SK-N-SH (cell line): ENCODE data around the gene PRRX2. TPM values are rescaled to one million over a fixed set of nuclear protein-coding genes. Genes with fewer than 3 reads are reported as not detected.

Source experiments
- CTCF ChIA-PET: fragments of 300-600, 350-600 bp; formaldehyde crosslinking; extraction: SDS; loops from one replicate; lab custom pipeline; 2021; lab: Yijun Ruan, JAX
- POLR2A ChIA-PET: fragments of 350-600 bp; sonication (Branson Sonifier 250); formaldehyde crosslinking; extraction: SDS; loops from one replicate; lab custom pipeline; 2020; ENCODE audit warnings: antibody characterized with exemption, inconsistent platforms; lab: Yijun Ruan, JAX
- DNase-seq: peaks from one replicate; pipeline ENCODE4 v3.0.0; 2012
- H2AFZ ChIP-seq: fragments of 200-600 bp; sonication (generic); 2 replicates; pipeline ENCODE4 v1.8.1; 2016; ENCODE audit warnings: antibody characterized with exemption, mild to moderate bottlenecking, low read depth
- H3F3A ChIP-seq: fragments of 200-600 bp; sonication (generic); replicated peaks from 2 replicates; pipeline ENCODE3; 2016; ENCODE audit warnings: antibody characterized with exemption, mild to moderate bottlenecking; ENCODE audit not compliant: insufficient read depth
- H3K27ac ChIP-seq, 2 experiments: fragments of 200-500 bp in 1 of 2; fragments of 200-600 bp in 1 of 2; sonication (Bioruptor generic) in 1 of 2; sonication (generic), shearing (Covaris generic) in 1 of 2; 2 replicates each; pipeline versions ENCODE4 v1.5.1 to v1.6.1; 2014 to 2016; ENCODE audit warnings: low read depth in 2 of 2, inconsistent platforms in 1 of 2, low read length in 1 of 2, mild to moderate bottlenecking in 1 of 2, mixed read lengths in 1 of 2
- H3K27me3 ChIP-seq: fragments of 200-600 bp; sonication (generic), shearing (Covaris generic); 2 replicates; pipeline ENCODE4 v1.6.1; 2016; ENCODE audit warnings: mixed run types; ENCODE audit not compliant: insufficient read depth
- H3K36me3 ChIP-seq, 2 experiments: fragments of 200-500 bp in 1 of 2; fragments of 200-600 bp in 1 of 2; sonication (Bioruptor generic) in 1 of 2; sonication (generic) in 1 of 2; replicated peaks in 1 of 2; 2 replicates each; pipeline versions ENCODE3 to v1.5.1; 2014 to 2016; ENCODE audit warnings: low read length in 1 of 2, mild to moderate bottlenecking in 1 of 2; ENCODE audit not compliant: insufficient read depth in 2 of 2, control insufficient read depth in 1 of 2
- H3K4me1 ChIP-seq, 2 experiments: fragments of 200-500 bp in 1 of 2; fragments of 200-600 bp in 1 of 2; sonication (Bioruptor generic) in 1 of 2; sonication (generic), shearing (Covaris generic) in 1 of 2; 2 replicates each; pipeline versions ENCODE4 v1.5.1 to v1.6.1; 2014 to 2016; ENCODE audit warnings: low read depth in 1 of 2, low read length in 1 of 2, mixed run types in 1 of 2; ENCODE audit not compliant: insufficient read depth in 2 of 2, control insufficient read depth in 1 of 2
- H3K4me2 ChIP-seq: fragments of 200-600 bp; sonication (generic), shearing (Covaris generic); 2 replicates; pipeline ENCODE4 v1.6.1; 2017; ENCODE audit warnings: mixed run types
- H3K4me3 ChIP-seq, 2 experiments: fragments of 200-500 bp in 1 of 2; fragments of 200-600 bp in 1 of 2; sonication (Bioruptor generic) in 1 of 2; sonication (generic), shearing (Covaris generic) in 1 of 2; 2 replicates each; pipeline versions ENCODE4 v1.5.1 to v1.8.1; 2014 to 2016; ENCODE audit warnings: low read depth in 2 of 2, inconsistent platforms in 1 of 2, low read length in 1 of 2, mild to moderate bottlenecking in 1 of 2, mixed read lengths in 1 of 2, moderate library complexity in 1 of 2
- H3K79me2 ChIP-seq: fragments of 200-600 bp; sonication (generic); 2 replicates; pipeline ENCODE4 v1.8.1; 2017; ENCODE audit warnings: mild to moderate bottlenecking; ENCODE audit not compliant: insufficient read depth
- H3K9ac ChIP-seq: fragments of 200-600 bp; sonication (generic); 2 replicates; pipeline ENCODE4 v1.6.1; 2017; ENCODE audit warnings: mixed run types
- H3K9me2 ChIP-seq: fragments of 200-600 bp; sonication (generic); 2 replicates; pipeline ENCODE4 v1.6.1; 2017; ENCODE audit warnings: mixed run types
- H3K9me3 ChIP-seq: fragments of 200-600 bp; sonication (generic); 2 replicates; pipeline ENCODE4 v1.6.1; 2017; ENCODE audit warnings: mixed run types, mild to moderate bottlenecking, moderate library complexity
- H4K20me1 ChIP-seq: fragments of 200-600 bp; sonication (generic); 2 replicates; pipeline ENCODE4 v1.6.1; 2017; ENCODE audit warnings: mild to moderate bottlenecking, mixed run types; ENCODE audit not compliant: insufficient read depth
- CHD2 ChIP-seq: fragments of 150-350 bp; IDR thresholded peaks from 2 replicates; pipeline ENCODE4 v1.6.1; 2018; ENCODE audit warnings: low read length; ENCODE audit not compliant: partially characterized antibody
- CTCF ChIP-seq: fragments of 200-600 bp; sonication (generic); IDR thresholded peaks from 2 replicates; pipeline ENCODE4 v1.6.1; 2017; ENCODE audit warnings: antibody characterized with exemption, mild to moderate bottlenecking, moderate library complexity
- ELF1 ChIP-seq: IDR thresholded peaks from 2 replicates; pipeline ENCODE4 v1.4.0; 2012
- EP300 ChIP-seq, 2 experiments: IDR thresholded peaks; 2 replicates each; pipeline versions ENCODE4 v1.4.0 to v1.6.1; 2012; ENCODE audit warnings: borderline replicate concordance in 1 of 2, low read depth in 1 of 2, low read length in 1 of 2
- EZH2phosphoT487 ChIP-seq: fragments of 200-600 bp; sonication (generic); IDR thresholded peaks from 2 replicates; pipeline ENCODE4 v1.6.1; 2017; ENCODE audit warnings: low read depth, mixed run types, mild to moderate bottlenecking, antibody characterized with exemption, moderate library complexity, borderline replicate concordance
- FOSL2 ChIP-seq: IDR thresholded peaks from 2 replicates; pipeline ENCODE4 v1.4.0; 2012; ENCODE audit warnings: low read depth, mild to moderate bottlenecking, moderate library complexity, borderline replicate concordance
- FOXJ3 ChIP-seq: sonication (generic); formaldehyde crosslinking; IDR thresholded peaks from 2 replicates; pipeline ENCODE4 v1.5.1; 2020; ENCODE audit warnings: mild to moderate bottlenecking, missing genetic modification reagents
- FOXM1 ChIP-seq: IDR thresholded peaks from 2 replicates; pipeline ENCODE4 v1.4.0; 2012; ENCODE audit warnings: low read depth, mild to moderate bottlenecking
- GABPA ChIP-seq: IDR thresholded peaks from 2 replicates; pipeline ENCODE4 v1.4.0; 2012; ENCODE audit warnings: low read depth, mild to moderate bottlenecking
- JUND ChIP-seq: IDR thresholded peaks from 2 replicates; pipeline ENCODE4 v1.4.0; 2012
- MAX ChIP-seq: IDR thresholded peaks from 2 replicates; pipeline ENCODE4 v1.4.0; 2012; ENCODE audit warnings: low read depth
- MXI1 ChIP-seq: IDR thresholded peaks from 2 replicates; pipeline ENCODE4 v1.6.1; 2012; ENCODE audit warnings: mild to moderate bottlenecking, low read depth, low read length, improper control_type of control experiment
- NRF1 ChIP-seq: IDR thresholded peaks from 2 replicates; pipeline ENCODE4 v1.6.1; 2012; ENCODE audit warnings: low read depth, mild to moderate bottlenecking, low read length
- PBX3 ChIP-seq: IDR thresholded peaks from 2 replicates; pipeline ENCODE4; 2012
- POLR2AphosphoS5 ChIP-seq: IDR thresholded peaks from 2 replicates; pipeline ENCODE4 v1.6.1; 2012; ENCODE audit warnings: low read depth, low read length
- RAD21 ChIP-seq: IDR thresholded peaks from 2 replicates; pipeline ENCODE4 v1.6.1; 2012; ENCODE audit warnings: mild to moderate bottlenecking, low read length
- RFX5 ChIP-seq: IDR thresholded peaks from 2 replicates; pipeline ENCODE4 v1.6.1; 2012; ENCODE audit warnings: mild to moderate bottlenecking, improper control_type of control experiment, low read length
- SMC3 ChIP-seq: IDR thresholded peaks from 2 replicates; pipeline ENCODE4 v1.6.1; 2012; ENCODE audit warnings: low read depth, low read length, improper control_type of control experiment
- TCF12 ChIP-seq: IDR thresholded peaks from 2 replicates; pipeline ENCODE4 v1.4.0; 2012
- TEAD4 ChIP-seq: IDR thresholded peaks from 2 replicates; pipeline ENCODE4 v1.4.0; 2012; ENCODE audit warnings: mild to moderate bottlenecking, borderline replicate concordance; ENCODE audit not compliant: insufficient read depth
- USF1 ChIP-seq: IDR thresholded peaks from 2 replicates; pipeline ENCODE4 v1.4.0; 2012; ENCODE audit warnings: low read depth, borderline replicate concordance
- WGBS: methylation state at CpG from one replicate; pipeline ENCODE4 v1.1.6; 2017; ENCODE audit warnings: low lambda C conversion rate; 5-methylcytosine and 5-hydroxymethylcytosine counted together
- polyA plus RNA-seq, 3 experiments: library from polyadenylated mRNA; depleted of rRNA; stranded (reverse); fragments of >200 nt; gene quantifications; 2 replicates each; pipeline ENCODE4 v1.2.3, GENCODE V29; 2012
- TF ChIP-seq, protein P1 (sequence below): IDR thresholded peaks from 2 replicates; pipeline ENCODE4 v1.6.1; 2012; ENCODE audit warnings: mild to moderate bottlenecking, low read depth, low read length, moderate library complexity

The PRRX2 gene
- polyA plus RNA-seq, 1 of the 3 experiments (the other 2 are of a cell fraction) = 0.84 TPM

GRCh38 chr9:129646252-129646651, 19.2 kb upstream of the PRRX2 start (continued):
- TF ChIP-seq, protein P1, sequence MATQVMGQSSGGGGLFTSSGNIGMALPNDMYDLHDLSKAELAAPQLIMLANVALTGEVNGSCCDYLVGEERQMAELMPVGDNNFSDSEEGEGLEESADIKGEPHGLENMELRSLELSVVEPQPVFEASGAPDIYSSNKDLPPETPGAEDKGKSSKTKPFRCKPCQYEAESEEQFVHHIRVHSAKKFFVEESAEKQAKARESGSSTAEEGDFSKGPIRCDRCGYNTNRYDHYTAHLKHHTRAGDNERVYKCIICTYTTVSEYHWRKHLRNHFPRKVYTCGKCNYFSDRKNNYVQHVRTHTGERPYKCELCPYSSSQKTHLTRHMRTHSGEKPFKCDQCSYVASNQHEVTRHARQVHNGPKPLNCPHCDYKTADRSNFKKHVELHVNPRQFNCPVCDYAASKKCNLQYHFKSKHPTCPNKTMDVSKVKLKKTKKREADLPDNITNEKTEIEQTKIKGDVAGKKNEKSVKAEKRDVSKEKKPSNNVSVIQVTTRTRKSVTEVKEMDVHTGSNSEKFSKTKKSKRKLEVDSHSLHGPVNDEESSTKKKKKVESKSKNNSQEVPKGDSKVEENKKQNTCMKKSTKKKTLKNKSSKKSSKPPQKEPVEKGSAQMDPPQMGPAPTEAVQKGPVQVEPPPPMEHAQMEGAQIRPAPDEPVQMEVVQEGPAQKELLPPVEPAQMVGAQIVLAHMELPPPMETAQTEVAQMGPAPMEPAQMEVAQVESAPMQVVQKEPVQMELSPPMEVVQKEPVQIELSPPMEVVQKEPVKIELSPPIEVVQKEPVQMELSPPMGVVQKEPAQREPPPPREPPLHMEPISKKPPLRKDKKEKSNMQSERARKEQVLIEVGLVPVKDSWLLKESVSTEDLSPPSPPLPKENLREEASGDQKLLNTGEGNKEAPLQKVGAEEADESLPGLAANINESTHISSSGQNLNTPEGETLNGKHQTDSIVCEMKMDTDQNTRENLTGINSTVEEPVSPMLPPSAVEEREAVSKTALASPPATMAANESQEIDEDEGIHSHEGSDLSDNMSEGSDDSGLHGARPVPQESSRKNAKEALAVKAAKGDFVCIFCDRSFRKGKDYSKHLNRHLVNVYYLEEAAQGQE = no peak
- TF ChIP-seq NRF1 (no peak), EZH2phosphoT487 (no peak), TCF12 (no peak), FOXJ3 (CRISPR knock-in tag) (no peak), POLR2AphosphoS5 (no peak), CTCF (no peak)
- TF ChIP-seq, all 33 proteins: peak for 0

DNA sequence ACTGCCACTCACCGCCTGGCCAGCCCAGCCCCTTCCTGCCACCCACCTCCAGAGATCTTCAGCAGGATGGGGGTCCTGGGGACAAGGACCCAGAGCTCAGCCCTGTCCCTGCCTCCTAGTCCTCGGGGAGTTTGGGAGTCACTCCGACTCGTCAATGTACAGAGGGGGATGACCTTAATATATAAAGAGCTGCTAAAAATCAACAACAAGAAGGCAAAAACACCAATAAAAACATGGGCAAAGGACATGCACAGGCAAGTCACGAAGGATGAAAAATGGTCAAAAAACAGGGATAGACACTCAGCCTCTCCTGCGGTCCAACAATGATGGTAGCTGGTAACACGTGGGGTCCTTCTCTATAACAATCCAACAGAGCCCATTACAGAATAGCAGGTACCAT, 18.8 kb upstream of the PRRX2 start:
- Histone ChIP-seq H3K9ac (no peak overlapping the region), H3K9me2 (no peaks in the 10 kb centered on the region), H3K4me3 (no peak overlapping the region), H3K4me2 (no peak overlapping the region), H3K4me1 (peaks cover 0 to 33% of the 10 kb centered on the region in 2 experiments; a peak in 2 of 4 replicates), H2AFZ (no peak overlapping the region), H3K27ac (no peak overlapping the region), H3K36me3 (no peaks in the 10 kb centered on the region), H3K79me2 (peaks cover 3% of the 10 kb centered on the region), H3K9me3 (no peaks in the 10 kb centered on the region), H3F3A (peaks cover 3% of the 10 kb centered on the region), H4K20me1 (no peaks in the 10 kb centered on the region), H3K27me3 (no peaks in the 10 kb centered on the region)
- no peak for DNase-seq
- ChIA-PET POLR2A (no interaction called here), CTCF (interaction anchor here (1.1 to 1.8 kb wide), 4 partner anchors 55 to 508 kb away, joined by 3 to 7 read pairs (median 4); no protein-coding TSS in a partner anchor)
- TF ChIP-seq GABPA (no peak), TEAD4 (no peak), RAD21 (no peak), SMC3 (no peak), FOXM1 (no peak), ELF1 (no peak), EZH2phosphoT487 (no peak), JUND (no peak), EP300 (IDR thresholded peaks at IDR 0.05; ENCODE audit: borderline replicate concordance in 1 of 2, low read depth in 1 of 2, low read length in 1 of 2) (no peak), MXI1 (no peak), USF1 (no peak), MAX (no peak), POLR2AphosphoS5 (no peak), PBX3 (no peak), NRF1 (no peak), FOXJ3 (CRISPR knock-in tag) (no peak), FOSL2 (no peak), CHD2 (no peak), RFX5 (no peak)
- 86% methylated on average over 7 of the region's 7 CpGs for WGBS
